ENCODE measurements around the gene TMEM213. TPM values are rescaled to one million over a fixed set of nuclear protein-coding genes. Genes with fewer than 3 reads are reported as not detected.

TMEM213 gene
- polyA plus RNA-seq, 1 donor from 2014 or later, result not detected

- no peaks in the 10 kb centered on the region for H4K20me1 ChIP-seq (ENCODE audit: insufficient read depth)
- H3K36me3 ChIP-seq (ENCODE audit: insufficient read depth, low read length), result no peaks in the 10 kb centered on the region
- H3K9me2 ChIP-seq (ENCODE audit: insufficient read depth, low read length), result no peaks in the 10 kb centered on the region
- H2AFZ ChIP-seq (ENCODE audit: low read depth, low read length), result no peak overlapping the region
- no peaks in the 10 kb centered on the region for H3F3A ChIP-seq (ENCODE audit: insufficient read depth, low read length, poor library complexity, severe bottlenecking)
- no peaks in the 10 kb centered on the region for H3K79me2 ChIP-seq (replicated peaks; ENCODE audit: insufficient read depth, low read length)
- H3K27me3 ChIP-seq (ENCODE audit: insufficient read depth, low read depth, low read length), result no peaks in the 10 kb centered on the region
- peaks cover 5% of the 10 kb centered on the region for H3K9me3 ChIP-seq (ENCODE audit: low read length)
- no peak overlapping the region for H3K4me3 ChIP-seq (ENCODE audit: low read length)
- no peak overlapping the region for H3K27ac ChIP-seq (ENCODE audit: low read length)
- no peak overlapping the region for H3K4me2 ChIP-seq (ENCODE audit: low read length)
- H3K9ac ChIP-seq (ENCODE audit: low read length), result no peak overlapping the region
- TF ChIP-seq SMC3 (conservative IDR thresholded peaks at IDR 0.05; ENCODE audit: poor library complexity) (no peak), POLR2AphosphoS5 (IDR thresholded peaks at IDR 0.05) (no peak), REST (IDR thresholded peaks at IDR 0.05; ENCODE audit: borderline replicate concordance) (no peak), MXI1 (conservative IDR thresholded peaks at IDR 0.05; ENCODE audit: poor library complexity, severe bottlenecking) (no peak), RAD21 (conservative IDR thresholded peaks at IDR 0.05) (no peak), EP300 (conservative IDR thresholded peaks at IDR 0.05; ENCODE audit: poor library complexity, severe bottlenecking) (no peak), EZH2 (IDR thresholded peaks at IDR 0.05; ENCODE audit: borderline replicate concordance, insufficient read depth, low read length, poor library complexity, severe bottlenecking) (no peak), CTCF (IDR thresholded peaks at IDR 0.05; ENCODE audit: poor library complexity, severe bottlenecking) (no peak), TAF1 (IDR thresholded peaks at IDR 0.05; ENCODE audit: low read depth) (no peak)
Measured at GRCh38 chr7:138822867-138823535, 25.2 kb downstream of the TMEM213 start.

- H3F3A ChIP-seq (ENCODE audit: insufficient read depth, low read length, poor library complexity, severe bottlenecking), result no peaks in the 10 kb centered on the region
- H3K27ac ChIP-seq (ENCODE audit: low read length), result no peak overlapping the region
- H3K4me2 ChIP-seq (ENCODE audit: low read length), result no peak overlapping the region
- no peaks in the 10 kb centered on the region for H3K79me2 ChIP-seq (replicated peaks; ENCODE audit: insufficient read depth, low read length)
- TF ChIP-seq EZH2 (IDR thresholded peaks at IDR 0.05; ENCODE audit: borderline replicate concordance, insufficient read depth, low read length, poor library complexity, severe bottlenecking), result no peak
- no peak for TF ChIP-seq TAF1 (IDR thresholded peaks at IDR 0.05; ENCODE audit: low read depth)
- no peak for TF ChIP-seq SMC3 (conservative IDR thresholded peaks at IDR 0.05; ENCODE audit: poor library complexity)
- no peak for TF ChIP-seq MXI1 (conservative IDR thresholded peaks at IDR 0.05; ENCODE audit: poor library complexity, severe bottlenecking)
- no peak for TF ChIP-seq REST (IDR thresholded peaks at IDR 0.05; ENCODE audit: borderline replicate concordance)
- no peak for TF ChIP-seq EP300 (conservative IDR thresholded peaks at IDR 0.05; ENCODE audit: poor library complexity, severe bottlenecking)
- TF ChIP-seq CTCF (IDR thresholded peaks at IDR 0.05; ENCODE audit: poor library complexity, severe bottlenecking), result no peak
- no peak for TF ChIP-seq RAD21 (conservative IDR thresholded peaks at IDR 0.05)
- TF ChIP-seq POLR2AphosphoS5 (IDR thresholded peaks at IDR 0.05), result no peak
- peaks cover 5% of the 10 kb centered on the region for H3K9me3 ChIP-seq (ENCODE audit: low read length)
- no peak overlapping the region for H2AFZ ChIP-seq (ENCODE audit: low read depth, low read length)
- no peaks in the 10 kb centered on the region for H3K9me2 ChIP-seq (ENCODE audit: insufficient read depth, low read length)
- no peaks in the 10 kb centered on the region for H3K27me3 ChIP-seq (ENCODE audit: insufficient read depth, low read depth, low read length)
- H4K20me1 ChIP-seq (ENCODE audit: insufficient read depth), result no peaks in the 10 kb centered on the region
- no peak overlapping the region for H3K4me3 ChIP-seq (ENCODE audit: low read length)
- H3K9ac ChIP-seq (ENCODE audit: low read length), result no peak overlapping the region
- H3K36me3 ChIP-seq (ENCODE audit: insufficient read depth, low read length), result no peaks in the 10 kb centered on the region
Measured at GRCh38 chr7:138825049-138825721, 27.4 kb downstream of the TMEM213 start.
